GM21717 (cell line): ENCODE results near the gene SLC10A3.

Source experiments
- ATAC-seq: cut with Tn5 transposase; IDR thresholded peaks from one replicate; pipeline ENCODE4 v1.9.1; 2021; ENCODE audit warnings: mild to moderate bottlenecking, moderate library complexity; ENCODE audit not compliant: unreplicated experiment

Gene SLC10A3

DNA sequence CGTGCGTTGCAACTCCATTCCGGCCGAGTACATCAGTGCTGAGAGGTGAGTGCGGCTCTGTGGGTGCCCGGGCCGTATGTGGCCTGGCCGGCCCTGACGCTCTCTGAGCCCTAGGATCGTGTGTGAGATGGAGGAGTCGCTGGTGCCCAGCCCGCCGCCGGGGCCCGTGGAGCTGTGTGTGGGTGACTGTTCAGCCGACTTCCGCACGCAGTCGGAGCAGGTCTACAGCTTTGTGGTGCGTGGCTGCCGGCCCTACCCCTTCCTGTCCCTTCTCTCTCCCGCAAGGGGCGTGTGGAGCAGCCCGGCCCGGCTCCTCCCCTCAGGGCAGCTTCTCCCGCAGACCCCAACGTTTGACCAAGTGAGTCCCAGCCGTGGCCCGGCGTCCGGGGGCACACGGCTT is 24.4 kb downstream of the SLC10A3 start:
- no peak for ATAC-seq

DNA sequence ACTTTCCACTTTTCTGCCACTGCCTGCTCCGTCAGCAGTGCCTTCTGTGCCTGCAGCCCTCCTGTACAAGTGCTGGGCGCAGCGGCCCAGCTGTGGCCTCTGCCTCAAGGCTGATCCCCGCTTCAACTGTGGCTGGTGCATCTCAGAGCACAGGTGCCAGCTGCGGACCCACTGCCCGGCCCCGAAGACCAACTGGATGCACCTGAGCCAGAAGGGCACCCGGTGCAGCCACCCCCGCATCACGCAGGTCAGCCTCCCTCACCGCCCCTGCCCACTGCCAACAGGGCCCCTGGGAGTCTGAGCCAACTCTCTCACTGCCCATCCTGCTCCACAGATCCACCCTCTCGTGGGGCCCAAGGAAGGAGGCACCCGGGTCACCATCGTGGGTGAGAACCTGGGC is 24.8 kb downstream of the SLC10A3 start:
- ATAC-seq = no peak

DNA sequence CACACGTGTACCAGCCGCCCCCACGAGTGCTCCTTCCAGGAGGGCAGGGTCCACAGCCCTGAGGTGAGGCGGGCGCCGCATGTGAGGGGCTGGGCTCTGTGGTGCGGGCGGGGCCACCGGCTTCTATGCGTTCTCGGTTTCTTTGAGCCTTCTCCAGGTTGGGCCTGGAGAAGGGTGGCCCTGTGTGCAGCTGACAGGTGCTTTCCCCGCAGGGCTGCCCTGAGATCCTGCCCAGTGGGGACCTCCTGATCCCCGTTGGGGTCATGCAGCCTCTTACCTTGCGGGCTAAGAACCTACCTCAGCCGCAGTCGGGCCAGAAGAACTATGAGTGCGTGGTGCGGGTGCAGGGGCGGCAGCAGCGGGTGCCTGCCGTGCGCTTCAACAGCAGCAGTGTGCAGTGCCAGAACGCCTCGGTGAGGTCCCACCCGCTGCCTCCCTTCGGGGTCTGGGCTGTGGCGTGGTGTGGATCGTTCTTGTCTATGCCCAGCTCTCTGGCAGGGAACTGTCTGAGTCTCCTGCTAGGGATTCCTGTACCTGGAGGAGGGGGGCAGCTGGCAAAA is 25.5 kb downstream of the SLC10A3 start:
- no peak for ATAC-seq

- ATAC-seq = no peak
These were observed 26.7 kb downstream of the SLC10A3 start for GRCh38 chrX:154463611-154464220.

GRCh38 chrX:154462396-154462795 is 28.0 kb downstream of the SLC10A3 start:
- ATAC-seq = no peak

DNA sequence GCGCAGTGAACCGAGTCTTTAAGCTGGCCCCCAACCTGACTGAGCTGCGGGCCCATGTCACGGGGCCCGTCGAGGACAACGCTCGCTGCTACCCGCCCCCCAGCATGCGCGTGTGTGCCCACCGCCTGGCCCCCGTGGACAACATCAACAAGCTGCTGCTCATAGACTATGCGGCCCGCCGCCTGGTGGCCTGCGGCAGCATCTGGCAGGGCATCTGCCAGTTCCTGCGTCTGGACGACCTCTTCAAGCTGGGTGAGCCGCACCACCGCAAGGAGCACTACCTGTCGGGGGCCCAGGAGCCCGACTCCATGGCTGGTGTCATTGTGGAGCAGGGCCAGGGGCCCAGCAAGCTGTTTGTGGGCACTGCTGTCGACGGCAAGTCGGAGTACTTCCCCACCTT is 30.1 kb downstream of the SLC10A3 start:
- no peak for ATAC-seq

DNA sequence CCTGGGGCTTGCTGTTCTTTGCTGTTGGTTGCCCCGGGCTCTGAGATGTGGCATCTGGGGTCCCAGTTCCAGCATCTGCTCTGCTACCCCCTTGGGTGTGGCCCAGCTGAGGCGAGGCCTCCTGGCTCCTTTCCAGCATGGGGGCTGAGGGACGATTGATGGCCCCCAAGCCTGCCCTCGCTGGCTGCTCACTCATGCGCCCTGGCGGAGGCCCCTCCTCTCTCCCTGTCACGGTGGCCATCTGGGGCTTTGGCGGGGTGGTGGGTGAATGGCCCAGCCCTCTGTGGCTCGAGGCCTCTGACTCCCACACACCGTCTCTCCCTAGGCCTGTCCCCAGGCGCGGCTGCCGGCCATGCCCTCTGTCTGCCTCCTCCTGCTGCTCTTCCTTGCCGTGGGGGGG is 30.6 kb downstream of the SLC10A3 start:
- no peak for ATAC-seq

DNA sequence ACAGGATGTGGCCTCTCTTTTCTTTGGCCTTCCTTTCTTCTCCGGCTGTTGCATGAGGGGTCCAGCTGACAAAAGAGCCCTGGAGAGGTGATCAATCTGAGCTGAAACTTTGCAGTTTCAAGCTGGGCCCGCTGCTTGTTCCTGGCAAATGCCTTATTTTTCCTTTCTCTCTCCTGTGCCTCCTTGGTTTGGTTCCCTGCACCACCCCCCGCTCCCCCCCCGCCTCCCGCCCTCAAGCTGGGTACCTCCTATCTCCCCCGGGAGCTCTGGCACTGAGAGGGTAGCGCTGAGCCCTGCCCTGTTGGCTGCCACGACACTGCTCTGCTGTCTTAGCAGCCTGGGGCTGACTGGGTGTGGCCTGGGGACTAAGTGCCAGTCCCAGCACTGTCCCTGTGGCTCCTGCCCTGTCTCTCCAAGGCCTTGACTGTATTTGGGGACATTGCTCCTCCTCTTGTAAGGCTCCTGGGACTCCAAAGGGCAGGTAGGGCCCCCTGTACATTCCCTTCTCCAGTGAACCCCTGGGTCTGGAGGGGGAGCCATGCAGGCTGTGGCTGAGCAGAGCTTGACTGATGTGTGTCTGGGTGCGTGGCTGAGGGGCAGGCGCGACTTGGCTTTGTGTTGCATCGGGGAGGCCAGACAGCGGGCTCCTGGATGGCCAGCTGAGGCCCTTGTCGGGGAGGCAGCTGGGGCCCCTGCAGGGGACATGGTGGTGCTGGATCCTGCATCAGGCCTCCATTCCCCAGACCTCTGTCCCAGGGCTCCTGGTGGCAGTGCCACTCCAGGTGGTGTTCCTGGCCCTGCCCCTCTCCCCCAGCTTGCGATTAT is 31.3 kb downstream of the SLC10A3 start:
- ATAC-seq = no peak

DNA sequence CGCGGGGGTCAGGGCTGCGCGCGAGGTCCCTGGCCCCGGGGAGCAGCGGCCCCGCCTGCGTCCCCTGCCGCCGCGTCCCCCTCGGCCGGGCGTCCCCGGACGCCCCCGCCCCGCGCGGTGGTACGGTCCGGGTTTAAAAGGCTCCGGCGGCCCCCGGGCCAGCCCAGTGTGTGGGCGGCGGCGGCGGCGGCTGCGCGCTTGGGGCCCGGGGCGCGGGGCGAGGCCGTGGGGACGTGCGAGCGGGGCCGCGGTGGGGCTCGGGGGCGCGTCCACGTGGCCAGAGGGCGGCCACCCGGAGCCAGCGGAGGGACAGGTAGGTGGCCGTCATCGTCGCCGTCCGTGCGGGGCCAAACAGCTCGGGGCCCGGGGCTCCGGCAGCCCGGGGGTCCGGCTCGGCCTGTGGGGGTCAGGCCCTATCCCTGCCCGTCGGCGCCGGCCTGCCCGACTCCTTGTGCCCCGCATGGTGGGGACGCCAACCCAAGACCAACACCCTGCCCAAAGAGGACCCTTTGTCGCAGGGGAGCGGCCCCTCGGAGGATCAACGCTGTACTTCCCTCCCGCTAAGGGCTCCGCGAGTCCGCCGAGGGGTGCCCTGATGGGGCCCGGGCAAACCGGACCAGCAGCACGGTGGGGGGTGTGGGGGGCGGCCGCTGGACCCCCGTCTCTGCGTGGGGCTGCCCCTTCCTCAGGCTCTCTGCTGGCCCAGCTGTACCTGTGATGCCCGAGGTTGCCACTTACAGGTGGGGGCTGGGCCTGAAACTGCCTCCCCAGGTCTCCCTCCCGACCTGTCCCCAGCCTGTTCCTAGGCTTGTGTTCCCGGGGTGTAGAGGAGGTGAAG is 32.1 kb downstream of the SLC10A3 start, which contains the start of gene PLXNA3:
PLXNA3 (plus strand) TSS at position 166 of the 838 bp plus-strand sequence. CDS start 1,903 bp downstream, outside the sequence.
- peak; percentile 57 for ATAC-seq

- ATAC-seq = peak; percentile 42
These were observed 32.8 kb downstream of the SLC10A3 start for GRCh38 chrX:154457491-154458115.

DNA sequence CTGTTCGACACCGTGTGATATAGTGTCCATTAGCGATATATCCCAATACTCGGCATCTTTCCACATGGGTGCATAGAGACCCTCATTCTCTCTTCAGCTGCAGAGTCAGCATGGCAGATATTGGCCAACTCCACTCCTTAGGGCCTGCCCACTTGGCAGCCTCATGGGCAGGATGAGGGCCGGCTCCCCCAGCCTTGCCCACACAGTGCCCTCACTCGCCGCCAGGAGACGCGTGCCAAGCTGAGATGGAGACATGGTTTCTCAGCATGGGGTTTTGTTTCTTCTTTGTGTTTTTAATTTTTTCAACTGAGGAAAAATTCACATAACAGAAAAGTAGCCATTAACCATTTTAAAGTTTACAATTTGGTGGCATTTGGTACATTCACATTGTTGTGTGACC is 37.6 kb downstream of the SLC10A3 start:
- no peak for ATAC-seq

GRCh38 chrX:154450312-154450711 is 40.1 kb downstream of the SLC10A3 start:
- no peak for ATAC-seq

- ATAC-seq = no peak
These were observed 40.8 kb downstream of the SLC10A3 start for GRCh38 chrX:154449618-154450017.

GRCh38 chrX:154448484-154448883 is 41.9 kb downstream of the SLC10A3 start:
- ATAC-seq = no peak

DNA sequence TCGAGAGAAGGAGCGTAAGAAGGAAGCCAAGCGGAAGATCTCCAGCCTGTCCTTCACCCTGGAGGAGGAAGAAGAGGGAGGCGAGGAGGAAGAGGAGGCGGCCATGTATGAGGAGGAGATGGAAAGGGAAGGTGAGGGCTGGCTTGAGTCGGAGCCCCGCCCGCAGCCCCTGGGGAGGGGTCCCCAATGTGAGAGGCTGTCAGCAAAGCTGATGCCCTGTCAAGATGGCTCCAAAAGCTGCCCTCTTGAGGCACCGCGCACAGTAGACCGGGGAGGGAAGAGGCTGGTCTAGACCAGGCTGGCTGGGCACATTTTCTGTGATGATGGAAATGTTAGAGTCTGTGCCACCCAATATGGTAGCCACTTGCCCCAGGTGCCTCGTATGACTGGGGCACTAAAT is 44.0 kb downstream of the SLC10A3 start:
- no peak for ATAC-seq

DNA sequence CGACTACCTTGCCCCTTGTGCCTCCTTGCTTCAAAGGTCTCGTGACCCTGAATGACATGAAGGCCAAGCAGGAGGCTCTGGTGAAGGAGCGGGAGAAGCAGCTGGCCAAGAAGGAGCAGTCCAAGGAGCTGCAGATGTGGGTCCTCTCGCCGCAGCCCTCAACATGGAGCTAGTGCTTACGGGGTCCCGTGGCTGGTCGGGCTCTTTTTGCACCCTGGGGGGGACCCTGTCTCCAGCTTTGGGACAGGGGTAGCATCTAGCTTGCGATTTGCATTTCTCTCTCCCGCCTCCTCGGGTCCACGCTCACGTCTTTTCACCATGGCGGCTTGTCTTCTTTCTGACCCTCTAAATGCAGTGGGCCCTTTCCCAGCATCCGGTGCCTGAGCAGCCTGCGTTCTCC is 44.7 kb downstream of the SLC10A3 start:
- no peak for ATAC-seq

DNA sequence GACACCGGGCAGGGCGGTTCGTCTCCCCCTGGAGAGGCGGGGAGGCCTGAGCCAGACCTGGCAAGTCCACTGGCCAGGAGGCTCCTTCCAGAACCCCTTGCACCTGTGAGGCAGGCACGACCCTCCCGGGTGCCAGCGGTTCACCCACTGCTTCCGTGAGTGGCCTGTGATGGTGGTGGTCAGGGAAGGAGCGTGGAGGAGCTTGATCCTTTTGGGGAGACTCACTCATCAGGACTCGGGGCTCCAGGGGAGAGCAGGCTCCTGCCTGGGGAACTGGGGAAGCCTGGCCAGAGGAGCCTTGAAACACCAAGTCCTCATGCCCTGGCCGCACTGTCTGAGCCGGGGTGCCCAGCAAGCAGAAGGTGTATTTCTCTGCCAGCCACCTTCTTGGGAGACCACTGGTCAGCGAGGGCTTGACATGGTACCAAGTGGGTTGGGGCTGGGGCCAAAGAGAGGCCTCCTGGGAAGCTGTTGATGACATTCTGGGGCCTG is 45.6 kb downstream of the SLC10A3 start:
- no peak for ATAC-seq

DNA sequence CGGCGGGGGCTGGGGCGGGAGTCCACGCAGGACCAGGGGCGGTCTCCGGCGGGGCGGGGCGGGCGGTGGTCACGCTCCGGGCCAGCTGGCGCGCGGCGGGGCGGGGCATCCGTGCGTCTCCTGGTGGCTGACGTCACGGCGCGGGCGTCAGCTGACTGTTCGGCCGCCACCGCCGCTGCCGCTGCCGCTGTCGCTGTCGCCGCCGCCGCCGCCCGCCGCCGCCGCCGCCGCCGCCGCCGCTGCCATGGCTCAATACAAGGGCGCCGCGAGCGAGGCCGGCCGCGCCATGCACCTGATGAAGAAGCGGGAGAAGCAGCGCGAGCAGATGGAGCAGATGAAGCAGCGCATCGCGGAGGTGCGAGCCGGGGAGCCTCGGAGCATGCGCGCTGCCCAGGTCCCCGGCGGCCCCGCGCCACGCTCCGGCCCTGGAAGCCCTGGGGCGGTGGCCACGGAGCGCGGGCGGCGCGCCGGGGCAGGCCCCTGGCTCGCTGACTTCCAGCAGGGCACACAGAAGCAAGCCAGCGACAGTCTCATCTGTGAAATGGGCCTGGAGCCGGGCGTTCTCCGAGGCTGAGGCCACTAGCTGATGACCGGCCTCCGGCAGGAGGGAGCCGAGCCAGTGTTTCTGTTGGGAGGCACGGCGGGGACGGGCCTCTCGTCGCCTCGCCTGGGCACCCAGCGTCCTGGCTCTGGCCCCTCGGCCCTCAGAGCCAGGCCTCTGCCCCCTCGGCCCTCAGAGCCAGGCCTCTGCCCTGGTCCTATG is 46.3 kb downstream of the SLC10A3 start, which contains the start of gene FAM50A:
FAM50A (plus strand) TSS at position 150 of the 763 bp plus-strand sequence; CDS start at position 245, 95 bp downstream.
- ATAC-seq = peak; percentile 52

- no peak for ATAC-seq
These were observed 46.9 kb downstream of the SLC10A3 start for GRCh38 chrX:154443479-154443910.
